Measurements from ENCODE around the gene CCL18.
"Not testable (repeated sequence)": the region's sequence is repeated elsewhere in the genome, so short reads cannot be mapped to it uniquely, and the experiment has no call there.

CCL18 gene

DNA sequence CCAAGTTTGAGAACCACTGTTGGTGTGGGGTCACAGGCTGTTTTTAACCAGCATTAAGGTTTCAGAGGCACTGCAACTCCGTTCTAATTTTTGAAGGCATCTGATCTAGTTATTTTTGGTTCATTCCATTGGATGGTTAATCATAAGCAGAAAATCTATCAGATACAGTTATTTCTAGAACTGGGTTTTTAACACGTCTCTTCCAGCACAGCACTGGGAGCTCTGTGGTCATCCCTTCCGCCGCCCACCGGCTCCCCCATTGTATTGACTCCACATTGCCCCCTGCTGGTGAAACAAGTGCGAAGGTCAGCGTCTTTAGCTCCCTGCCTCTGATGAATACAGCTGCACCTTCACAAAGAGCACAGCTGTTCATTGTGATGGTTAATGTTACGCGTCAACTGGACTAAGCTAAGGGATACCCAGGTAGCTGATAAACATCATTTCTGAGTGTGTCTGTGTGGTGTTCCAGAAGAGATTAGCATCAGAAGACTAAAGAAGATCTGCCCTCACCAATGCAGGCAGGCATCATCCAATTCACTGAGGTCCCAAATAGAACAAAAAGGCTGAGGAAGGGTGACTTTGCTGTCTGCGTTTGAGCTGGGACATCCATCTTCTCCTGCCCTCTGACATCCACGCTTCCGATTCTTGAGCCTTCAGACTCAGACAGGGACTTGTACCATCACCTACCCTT is 8.5 kb downstream of the CCL18 start:
- DNase-seq (ENCODE audit: low spot score): no peak

- DNase-seq (ENCODE audit: low spot score): no peak
These were observed 10.3 kb downstream of the CCL18 start for GRCh38 chr17:36074365-36074764.

- not testable (repeated sequence) for DNase-seq (ENCODE audit: low spot score)
These were observed 17.8 kb downstream of the CCL18 start for GRCh38 chr17:36081681-36082471.

DNA sequence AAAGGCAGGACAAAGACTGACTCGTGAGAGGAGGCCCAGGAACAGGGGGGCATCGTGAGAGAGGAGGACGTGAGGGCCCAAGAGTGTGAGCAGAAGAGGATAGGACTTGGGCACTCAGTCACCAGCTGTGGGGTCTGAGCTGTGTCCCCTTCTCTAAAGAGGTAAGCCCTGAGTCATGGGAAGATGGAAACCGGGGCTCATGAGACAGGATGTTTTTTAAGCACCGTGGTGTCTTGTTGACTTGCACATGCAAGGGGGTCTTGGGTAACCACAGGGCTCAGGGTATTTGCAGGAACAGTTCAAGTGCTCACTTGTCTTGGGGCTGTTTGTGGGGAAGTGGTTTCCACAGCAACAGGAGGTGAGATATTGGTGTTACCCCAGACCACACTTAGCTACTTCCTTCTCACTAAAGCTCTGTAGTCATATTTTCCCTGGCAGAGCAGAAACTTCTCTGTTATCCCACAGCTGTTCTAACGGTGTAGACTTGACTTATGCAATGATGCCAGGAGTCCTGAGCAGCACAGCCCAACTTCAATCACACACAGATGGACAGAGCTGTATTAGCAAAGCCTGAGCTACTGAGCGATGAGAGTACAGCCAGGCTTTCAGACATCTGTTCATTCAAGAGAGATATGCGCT is 18.5 kb downstream of the CCL18 start:
- DNase-seq (ENCODE audit: low spot score): not testable (repeated sequence)

- DNase-seq (ENCODE audit: low spot score): not testable (repeated sequence)
These were observed 19.6 kb downstream of the CCL18 start for GRCh38 chr17:36083691-36084090.

GRCh38 chr17:36085765-36086164 is 21.7 kb downstream of the CCL18 start:
- DNase-seq (ENCODE audit: low spot score): no peak

GRCh38 chr17:36086791-36087190 is 22.7 kb downstream of the CCL18 start:
- no peak for DNase-seq (ENCODE audit: low spot score)

DNA sequence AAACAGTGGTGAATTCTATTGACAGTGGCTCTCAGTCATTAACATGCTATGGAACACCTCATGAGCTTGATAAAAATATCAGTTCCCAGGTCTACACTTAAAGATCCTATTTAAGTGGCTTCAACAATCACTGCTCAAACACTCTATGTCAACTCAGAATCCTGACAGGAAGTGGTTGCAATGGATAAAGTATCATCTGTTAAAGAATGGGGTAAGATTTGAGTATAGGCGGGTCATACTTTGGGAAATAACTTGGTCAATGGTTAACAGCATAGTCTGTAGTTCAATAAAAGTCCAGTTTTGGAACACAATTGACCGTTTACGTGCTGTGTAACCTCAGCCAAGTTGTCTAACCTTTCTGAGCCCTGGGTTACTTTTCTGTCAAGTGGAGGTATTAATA is 23.4 kb downstream of the CCL18 start:
- DNase-seq (ENCODE audit: low spot score): not testable (repeated sequence)

DNA sequence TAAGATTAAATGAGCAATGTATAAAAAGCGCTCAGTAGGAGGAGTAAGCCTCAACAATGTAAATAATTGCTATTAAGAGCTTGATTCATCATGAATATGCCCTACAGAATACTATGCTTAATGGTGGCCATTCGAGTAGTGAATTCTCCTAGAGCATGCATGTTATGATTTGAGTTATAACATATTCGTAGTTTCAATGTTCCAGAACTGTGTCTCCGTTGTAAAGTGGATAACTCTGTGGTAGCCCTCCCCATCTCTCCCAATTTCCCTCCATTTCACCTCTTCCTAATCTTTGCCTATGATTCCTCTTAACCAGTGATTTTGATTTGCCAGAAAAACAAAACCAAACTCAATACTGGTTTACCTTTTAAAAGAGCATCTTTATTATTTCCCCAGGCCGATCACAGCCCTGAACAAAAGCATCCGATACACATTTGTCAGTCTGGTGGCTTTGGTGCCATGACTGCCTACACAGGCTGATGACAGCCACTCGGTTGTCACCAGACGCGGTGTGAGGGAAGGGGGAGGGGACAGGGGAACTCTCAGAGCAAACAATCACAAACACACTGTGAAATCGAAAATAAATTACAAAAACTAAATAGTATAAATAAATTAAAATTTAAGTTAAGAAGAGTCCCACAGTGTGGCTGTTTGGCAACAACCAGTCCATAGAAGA is 24.0 kb downstream of the CCL18 start:
- not testable (repeated sequence) for DNase-seq (ENCODE audit: low spot score)

DNA sequence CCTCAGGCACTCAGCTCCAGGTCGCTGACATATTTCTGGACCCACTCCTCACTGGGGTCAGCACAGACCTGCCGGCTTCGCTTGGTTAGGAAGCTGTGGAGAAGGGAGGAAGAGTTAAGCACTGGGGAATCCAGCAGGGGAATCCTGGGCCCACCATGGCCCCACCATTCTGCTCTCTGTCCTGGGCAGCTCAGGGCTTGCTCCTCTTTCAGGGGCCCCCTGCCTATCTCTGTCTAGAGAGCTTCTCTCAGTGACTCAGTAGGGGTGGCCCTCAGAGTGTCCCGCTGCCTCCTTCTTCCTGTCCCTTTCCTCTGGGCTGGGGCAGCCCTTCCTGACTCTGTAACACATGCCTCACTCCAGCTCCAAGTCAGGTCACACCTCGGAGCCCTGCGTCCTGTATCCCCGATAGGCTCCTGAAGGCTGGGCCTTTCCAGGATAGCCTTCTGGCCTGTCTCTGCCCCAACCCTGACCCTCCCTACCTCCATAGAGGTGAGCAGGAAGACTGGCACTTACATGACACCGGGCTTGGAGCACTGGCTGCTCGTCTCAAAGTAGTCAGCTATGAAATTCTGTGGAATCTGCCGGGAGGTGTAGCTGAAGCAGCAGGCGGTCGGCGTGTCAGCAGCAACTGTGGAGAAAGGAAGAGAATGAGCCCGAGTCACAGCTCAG is 24.7 kb downstream of the CCL18 start:
- DNase-seq (ENCODE audit: low spot score): no peak

DNA sequence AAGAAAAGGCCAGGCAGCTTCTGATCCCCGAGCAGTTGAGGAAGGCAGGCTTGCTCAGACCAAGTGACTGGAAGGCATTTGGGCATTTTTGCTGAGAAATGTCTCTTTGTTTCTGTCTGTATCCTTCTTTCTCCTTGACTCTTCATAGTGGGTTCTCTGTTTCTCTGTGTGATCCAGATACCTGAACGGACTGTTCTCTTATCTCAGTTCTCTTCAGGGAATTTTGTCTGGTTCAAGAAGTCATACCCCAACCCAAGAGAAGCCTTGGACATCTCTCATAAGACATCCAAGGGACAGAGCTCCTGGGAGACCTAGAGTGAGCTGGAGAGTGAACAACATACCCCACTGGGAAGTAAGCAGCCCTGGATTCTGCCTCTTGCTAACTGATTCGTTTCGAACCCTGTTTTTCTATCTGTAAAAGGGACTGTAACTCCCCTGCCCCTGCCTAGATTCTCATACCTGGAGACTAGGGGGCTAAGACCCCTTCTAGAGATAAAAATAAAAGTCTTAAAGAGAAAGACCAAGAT is 25.3 kb downstream of the CCL18 start:
- DNase-seq (ENCODE audit: low spot score): no peak

DNA sequence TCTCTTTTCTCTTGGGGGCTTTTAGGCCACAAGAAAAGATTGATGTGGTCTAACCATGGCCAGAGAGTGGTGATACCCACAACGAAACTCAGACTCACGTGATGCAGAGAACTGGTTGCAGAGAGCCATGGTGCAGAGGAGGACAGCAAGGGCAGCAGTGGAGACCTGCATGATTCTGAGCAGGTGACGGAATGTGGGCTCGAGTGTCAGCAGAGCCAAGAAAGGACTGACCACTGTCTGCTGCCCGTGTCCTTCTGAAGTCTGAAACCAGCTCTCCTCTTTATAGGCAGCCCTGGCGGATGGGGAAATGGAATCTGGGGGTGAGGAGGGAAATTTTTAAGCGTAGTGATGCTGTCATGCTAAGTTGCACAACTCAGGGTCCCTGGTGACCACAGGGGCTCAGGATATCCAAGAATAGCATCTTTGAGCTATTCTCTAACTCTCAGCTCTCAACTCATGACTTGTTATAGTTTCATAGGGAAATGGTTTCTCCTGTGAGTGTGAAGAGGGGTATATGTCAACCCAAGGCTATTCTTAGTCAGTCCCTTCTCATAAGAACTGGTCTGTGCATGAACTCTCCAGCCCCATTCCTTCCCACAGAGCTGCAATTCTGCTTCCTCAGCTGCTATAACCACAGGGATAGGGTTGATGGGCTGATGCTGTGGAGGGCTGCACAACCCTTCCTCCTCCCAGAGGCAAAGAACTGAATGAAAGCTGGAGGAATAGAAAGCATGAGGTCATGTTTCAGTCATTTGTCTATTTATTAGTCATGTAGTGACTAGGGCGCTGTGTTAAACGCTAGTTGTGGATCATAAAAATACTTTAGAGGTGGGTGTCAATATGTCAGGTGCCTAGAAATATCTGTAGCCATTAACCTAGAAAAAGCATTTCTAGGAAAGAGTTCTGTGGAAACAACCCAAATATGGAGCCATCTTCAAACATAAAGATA is 26.1 kb downstream of the CCL18 start, which contains the start of gene CCL3:
Gene CCL3, minus strand, starts transcription at position 256 of the 949 bp plus-strand sequence. Its CDS starts 85 bp downstream, at position 171.
- DNase-seq (ENCODE audit: low spot score): no peak

DNA sequence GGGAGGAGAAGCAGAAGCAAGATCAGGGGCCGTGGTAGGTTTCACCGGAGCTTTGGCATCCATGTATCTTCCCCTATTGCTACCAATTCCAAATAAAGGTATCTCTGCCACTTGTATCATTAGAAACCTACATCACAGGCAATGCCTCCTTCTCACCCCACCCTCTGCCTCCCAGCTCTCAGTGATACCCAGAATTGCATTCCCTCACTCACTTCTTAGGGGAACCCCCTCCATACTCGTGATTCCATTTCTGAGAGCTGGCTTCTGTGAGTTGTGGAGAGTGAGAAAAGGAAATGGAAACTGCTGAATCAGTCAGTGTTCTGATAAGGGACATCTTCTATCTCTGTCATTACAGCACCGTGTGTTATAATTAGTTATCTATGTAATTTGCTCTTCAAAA is 28.2 kb downstream of the CCL18 start:
- DNase-seq (ENCODE audit: low spot score): no peak

- not testable (repeated sequence) for DNase-seq (ENCODE audit: low spot score)
These were observed 28.6 kb downstream of the CCL18 start for GRCh38 chr17:36092715-36093114.

GRCh38 chr17:36094232-36094631 is 30.2 kb downstream of the CCL18 start:
- no peak for DNase-seq (ENCODE audit: low spot score)

- DNase-seq (ENCODE audit: low spot score): no peak
These were observed 30.7 kb downstream of the CCL18 start for GRCh38 chr17:36094746-36095145.

DNA sequence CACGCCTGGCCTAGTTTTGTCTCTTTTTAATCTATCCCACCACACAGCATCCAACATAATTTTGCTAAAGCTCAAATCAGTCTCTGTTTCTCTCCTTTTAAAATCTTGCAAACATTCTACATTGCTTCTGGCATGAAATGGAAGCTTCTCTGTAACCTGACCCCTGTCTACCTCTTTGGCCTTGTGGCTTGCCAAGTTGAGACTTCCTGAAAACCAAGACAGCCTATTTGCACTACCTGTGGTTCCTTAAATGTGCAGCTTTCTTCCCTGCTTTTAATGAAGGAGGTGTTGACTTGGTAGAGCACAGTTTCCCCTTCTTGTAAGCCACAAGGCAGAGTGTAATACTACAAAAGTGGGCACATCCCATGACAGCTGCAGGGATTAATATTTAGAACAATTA is 31.9 kb downstream of the CCL18 start:
- no peak for DNase-seq (ENCODE audit: low spot score)

DNA sequence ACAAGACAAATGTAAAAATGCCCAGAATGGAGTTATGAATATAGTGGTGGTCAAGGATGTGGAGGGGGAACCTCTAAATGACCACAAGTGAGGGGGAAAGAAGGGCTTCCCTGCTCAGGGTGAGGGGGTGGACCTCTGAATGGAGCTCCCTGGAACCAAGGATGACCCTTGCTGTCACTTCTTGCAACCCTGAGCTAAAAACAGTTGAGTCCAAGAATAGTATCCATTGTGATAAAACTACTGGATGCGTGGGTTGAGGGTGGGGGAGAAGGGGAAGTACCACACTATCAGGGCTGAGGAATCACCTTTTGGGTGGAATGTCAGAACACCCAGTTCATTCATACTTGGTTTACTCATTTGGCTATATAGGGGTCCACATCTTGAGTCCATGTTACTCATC is 34.9 kb downstream of the CCL18 start:
- DNase-seq (ENCODE audit: low spot score): not testable (repeated sequence)

DNA sequence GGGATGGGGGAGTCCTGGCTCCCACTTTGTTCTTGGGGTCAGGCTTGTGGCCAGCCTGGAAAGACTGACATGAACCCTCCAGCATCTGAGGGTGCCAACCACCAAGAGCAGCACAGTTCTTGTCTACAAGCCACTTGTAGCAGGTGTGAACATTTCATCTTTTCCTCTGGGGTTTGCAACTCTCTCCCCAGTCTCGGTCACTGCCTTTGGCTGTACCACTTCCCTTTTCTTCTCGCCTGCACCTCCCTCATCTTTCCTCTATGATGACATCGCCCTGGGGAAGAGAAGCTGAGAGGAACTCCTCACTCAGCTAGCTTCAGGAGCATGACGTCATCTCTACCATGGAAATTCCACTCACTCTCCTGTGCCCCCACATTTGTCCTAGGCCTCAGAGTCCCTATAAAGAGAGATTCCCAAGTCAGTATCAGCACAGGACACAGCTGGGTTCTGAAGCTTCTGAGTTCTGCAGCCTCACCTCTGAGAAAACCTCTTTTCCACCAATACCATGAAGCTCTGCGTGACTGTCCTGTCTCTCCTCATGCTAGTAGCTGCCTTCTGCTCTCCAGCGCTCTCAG is 39.4 kb downstream of the CCL18 start, which contains the start of gene CCL4:
Gene CCL4, plus strand, starts transcription at position 427 of the 575 bp plus-strand sequence. Its CDS starts 79 bp downstream, at position 506.
- DNase-seq (ENCODE audit: low spot score): not testable (repeated sequence)

GRCh38 chr17:36104246-36104645 is 40.2 kb downstream of the CCL18 start:
- not testable (repeated sequence) for DNase-seq (ENCODE audit: low spot score)

All from left forelimb (tissue), 1 donor.